22Rv1 (cell line): ENCODE results near the gene AEN.

Source experiments
- ZFX ChIP-seq: fragments of 450-650 bp; IDR thresholded peaks from 2 replicates; pipeline ENCODE4 v1.6.1; 2017; ENCODE audit warnings: antibody characterized with exemption, borderline replicate concordance
- TF ChIP-seq, protein P1 (sequence below): fragments of 450-650 bp; IDR thresholded peaks from 2 replicates; pipeline ENCODE4 v1.5.1; 2017; ENCODE audit warnings: mild to moderate bottlenecking

- TF ChIP-seq, protein P1, sequence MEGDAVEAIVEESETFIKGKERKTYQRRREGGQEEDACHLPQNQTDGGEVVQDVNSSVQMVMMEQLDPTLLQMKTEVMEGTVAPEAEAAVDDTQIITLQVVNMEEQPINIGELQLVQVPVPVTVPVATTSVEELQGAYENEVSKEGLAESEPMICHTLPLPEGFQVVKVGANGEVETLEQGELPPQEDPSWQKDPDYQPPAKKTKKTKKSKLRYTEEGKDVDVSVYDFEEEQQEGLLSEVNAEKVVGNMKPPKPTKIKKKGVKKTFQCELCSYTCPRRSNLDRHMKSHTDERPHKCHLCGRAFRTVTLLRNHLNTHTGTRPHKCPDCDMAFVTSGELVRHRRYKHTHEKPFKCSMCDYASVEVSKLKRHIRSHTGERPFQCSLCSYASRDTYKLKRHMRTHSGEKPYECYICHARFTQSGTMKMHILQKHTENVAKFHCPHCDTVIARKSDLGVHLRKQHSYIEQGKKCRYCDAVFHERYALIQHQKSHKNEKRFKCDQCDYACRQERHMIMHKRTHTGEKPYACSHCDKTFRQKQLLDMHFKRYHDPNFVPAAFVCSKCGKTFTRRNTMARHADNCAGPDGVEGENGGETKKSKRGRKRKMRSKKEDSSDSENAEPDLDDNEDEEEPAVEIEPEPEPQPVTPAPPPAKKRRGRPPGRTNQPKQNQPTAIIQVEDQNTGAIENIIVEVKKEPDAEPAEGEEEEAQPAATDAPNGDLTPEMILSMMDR = no peak
- no peak for TF ChIP-seq ZFX
Observed at GRCh38 chr15:88615303-88616107, 5.6 kb upstream of the AEN start.
